Memory B cell (primary cell): ENCODE data around the gene VAV1.
A peak's percentile ranks its signal among the peaks of the same experiment; 100 is the strongest.
"Not testable (repeated sequence)": the region's sequence is repeated elsewhere in the genome, so short reads cannot be mapped to it uniquely, and the experiment has no call there.

Source experiments
- ATAC-seq: fragments of 150-1000 bp; cut with Tn5 transposase; 2 replicates; pipeline ENCODE4 v1.10.0; 2021; ENCODE audit warnings: low read depth, mild to moderate bottlenecking, moderate library complexity
- DNase-seq, 2 donors: peaks; one replicate each; pipeline ENCODE4 v3.0.0; 2022; ENCODE audit warnings: low spot score in 2 of 2
- H3K27ac Mint-ChIP-seq: one replicate; pipeline ENCODE4 v1.8.0; 2022; ENCODE audit warnings: mild to moderate bottlenecking, moderate library complexity, mixed read lengths
- H3K27me3 Mint-ChIP-seq: one replicate; pipeline ENCODE4 v1.8.0; 2022; ENCODE audit warnings: mixed read lengths
- H3K36me3 Mint-ChIP-seq: one replicate; pipeline ENCODE4 v1.8.0; 2022; ENCODE audit warnings: mild to moderate bottlenecking, mixed read lengths
- H3K4me1 Mint-ChIP-seq: one replicate; pipeline ENCODE4 v1.8.0; 2022; ENCODE audit warnings: mixed read lengths
- H3K4me3 Mint-ChIP-seq: one replicate; pipeline ENCODE4 v1.8.0; 2022; ENCODE audit warnings: mild to moderate bottlenecking, moderate library complexity, mixed read lengths
- H3K9me3 Mint-ChIP-seq: one replicate; pipeline ENCODE4 v1.8.0; 2022; ENCODE audit warnings: mixed read lengths

The VAV1 gene

GRCh38 chr19:6862673-6863078, 90.2 kb downstream of the VAV1 start:
- Mint-ChIP-seq H3K27ac (peak overlapping the region; percentile 92), H3K27me3 (peaks cover 7% of the 10 kb centered on the region), H3K9me3 (no peaks in the 10 kb centered on the region), H3K4me3 (peak overlapping the region; percentile 72), H3K36me3 (no peaks in the 10 kb centered on the region), H3K4me1 (peaks cover 10% of the 10 kb centered on the region)
- DNase-seq = peak; percentile 87
- peak; percentile 79 for ATAC-seq

- no peaks in the 10 kb centered on the region for H3K36me3 Mint-ChIP-seq
- no peak overlapping the region for H3K27ac Mint-ChIP-seq
- peaks cover 10% of the 10 kb centered on the region for H3K27me3 Mint-ChIP-seq
- H3K9me3 Mint-ChIP-seq = no peaks in the 10 kb centered on the region
- ATAC-seq (no peak), DNase-seq (no peak)
- peaks cover 10% of the 10 kb centered on the region for H3K4me1 Mint-ChIP-seq
- no peak overlapping the region for H3K4me3 Mint-ChIP-seq
These were observed 91.9 kb downstream of the VAV1 start for GRCh38 chr19:6864325-6864940.

- peaks cover 10% of the 10 kb centered on the region for H3K4me1 Mint-ChIP-seq
- no peak for ATAC-seq
- no peak overlapping the region for H3K27ac Mint-ChIP-seq
- H3K4me3 Mint-ChIP-seq = no peak overlapping the region
- H3K27me3 Mint-ChIP-seq = peaks cover 10% of the 10 kb centered on the region
- no peaks in the 10 kb centered on the region for H3K36me3 Mint-ChIP-seq
- no peaks in the 10 kb centered on the region for H3K9me3 Mint-ChIP-seq
- no peak for DNase-seq
These were observed 93.3 kb downstream of the VAV1 start for GRCh38 chr19:6865849-6866248.

GRCh38 chr19:6866741-6867151, 94.2 kb downstream of the VAV1 start:
- H3K36me3 Mint-ChIP-seq = peaks cover 2% of the 10 kb centered on the region
- DNase-seq (no peak), ATAC-seq (no peak)
- H3K4me3 Mint-ChIP-seq = no peak overlapping the region
- H3K27me3 Mint-ChIP-seq = peaks cover 10% of the 10 kb centered on the region
- H3K9me3 Mint-ChIP-seq = no peaks in the 10 kb centered on the region
- H3K27ac Mint-ChIP-seq = no peak overlapping the region
- H3K4me1 Mint-ChIP-seq = peaks cover 10% of the 10 kb centered on the region

GRCh38 chr19:6868351-6868750, 95.8 kb downstream of the VAV1 start:
- no peak for DNase-seq
- Mint-ChIP-seq H3K36me3 (peaks cover 5% of the 10 kb centered on the region), H3K4me1 (peaks cover 3% of the 10 kb centered on the region), H3K9me3 (no peaks in the 10 kb centered on the region), H3K27me3 (peaks cover 12% of the 10 kb centered on the region), H3K4me3 (no peak overlapping the region), H3K27ac (no peak overlapping the region)
- ATAC-seq = no peak

GRCh38 chr19:6869151-6869882, 96.8 kb downstream of the VAV1 start:
- not testable (repeated sequence) for ATAC-seq

GRCh38 chr19:6873708-6874431, 101.4 kb downstream of the VAV1 start:
- Mint-ChIP-seq H3K27ac (no peak overlapping the region), H3K27me3 (peaks cover 15% of the 10 kb centered on the region), H3K4me1 (no peaks in the 10 kb centered on the region), H3K36me3 (peaks cover 7% of the 10 kb centered on the region), H3K4me3 (no peak overlapping the region), H3K9me3 (no peaks in the 10 kb centered on the region)
- DNase-seq = no peak
- no peak for ATAC-seq

More at GRCh38 chr19:6869151-6869882, 96.8 kb downstream of the VAV1 start:
- H3K27ac Mint-ChIP-seq, H3K36me3 Mint-ChIP-seq, H3K4me3 Mint-ChIP-seq, DNase-seq, H3K4me1 Mint-ChIP-seq, H3K9me3 Mint-ChIP-seq: not testable (repeated sequence)
- H3K27me3 Mint-ChIP-seq = peaks cover 11% of the 10 kb centered on the region

- Mint-ChIP-seq H3K4me1 (no peaks in the 10 kb centered on the region), H3K4me3 (no peak overlapping the region), H3K9me3 (peaks cover 3% of the 10 kb centered on the region), H3K27me3 (peaks cover 18% of the 10 kb centered on the region), H3K27ac (no peak overlapping the region), H3K36me3 (peaks cover 7% of the 10 kb centered on the region)
- ATAC-seq = no peak
- no peak for DNase-seq
These were observed 102.7 kb downstream of the VAV1 start for GRCh38 chr19:6875218-6875617.

GRCh38 chr19:6876748-6877147, 104.2 kb downstream of the VAV1 start:
- peaks cover 3% of the 10 kb centered on the region for H3K9me3 Mint-ChIP-seq
- no peak for DNase-seq
- peaks cover 4% of the 10 kb centered on the region for H3K36me3 Mint-ChIP-seq
- H3K4me3 Mint-ChIP-seq = no peak overlapping the region
- ATAC-seq = no peak
- no peaks in the 10 kb centered on the region for H3K4me1 Mint-ChIP-seq
- H3K27ac Mint-ChIP-seq = no peak overlapping the region
- peaks cover 22% of the 10 kb centered on the region for H3K27me3 Mint-ChIP-seq

GRCh38 chr19:6877766-6878165, 105.3 kb downstream of the VAV1 start:
- H3K36me3 Mint-ChIP-seq = peaks cover 2% of the 10 kb centered on the region
- ATAC-seq (no peak), DNase-seq (no peak)
- peaks cover 3% of the 10 kb centered on the region for H3K9me3 Mint-ChIP-seq
- H3K4me3 Mint-ChIP-seq = no peak overlapping the region
- peaks cover 20% of the 10 kb centered on the region for H3K27me3 Mint-ChIP-seq
- no peak overlapping the region for H3K27ac Mint-ChIP-seq
- H3K4me1 Mint-ChIP-seq = no peaks in the 10 kb centered on the region

- DNase-seq (no peak), ATAC-seq (no peak)
- peaks cover 10% of the 10 kb centered on the region for H3K27me3 Mint-ChIP-seq
- H3K36me3 Mint-ChIP-seq = peaks cover 4% of the 10 kb centered on the region
- peaks cover 2% of the 10 kb centered on the region for H3K4me1 Mint-ChIP-seq
- H3K9me3 Mint-ChIP-seq = peaks cover 7% of the 10 kb centered on the region
- no peak overlapping the region for H3K27ac Mint-ChIP-seq
- H3K4me3 Mint-ChIP-seq = no peak overlapping the region
These were observed 113.9 kb downstream of the VAV1 start for GRCh38 chr19:6886277-6886897.

- no peak for ATAC-seq
- Mint-ChIP-seq H3K36me3 (peaks cover 4% of the 10 kb centered on the region), H3K27ac (no peak within 1 kb of the TSS), H3K4me3 (no peak within 1 kb of the TSS), H3K4me1 (peaks cover 10% of the 10 kb centered on the region), H3K9me3 (peaks cover 7% of the 10 kb centered on the region), H3K27me3 (peaks cover 10% of the 10 kb centered on the region)
- no peak for DNase-seq
These were observed 114.8 kb downstream of the VAV1 start, which contains the start of gene ADGRE1 for GRCh38 chr19:6887316-6887715. ADGRE1 (plus strand) TSS chr19:6887579; CDS start chr19:6887609, 30 bp downstream.

GRCh38 chr19:6888967-6889366, 116.5 kb downstream of the VAV1 start:
- Mint-ChIP-seq H3K27ac (no peak overlapping the region), H3K27me3 (peaks cover 10% of the 10 kb centered on the region), H3K36me3 (peaks cover 4% of the 10 kb centered on the region), H3K4me3 (no peak overlapping the region), H3K9me3 (peaks cover 9% of the 10 kb centered on the region), H3K4me1 (peaks cover 15% of the 10 kb centered on the region)
- DNase-seq = no peak
- no peak for ATAC-seq

GRCh38 chr19:6890401-6890913, 117.9 kb downstream of the VAV1 start:
- peaks cover 4% of the 10 kb centered on the region for H3K36me3 Mint-ChIP-seq
- no peak for ATAC-seq
- no peak for DNase-seq
- no peak overlapping the region for H3K4me3 Mint-ChIP-seq
- no peak overlapping the region for H3K27ac Mint-ChIP-seq
- H3K4me1 Mint-ChIP-seq = peaks cover 15% of the 10 kb centered on the region
- H3K9me3 Mint-ChIP-seq = peaks cover 17% of the 10 kb centered on the region
- H3K27me3 Mint-ChIP-seq = peaks cover 21% of the 10 kb centered on the region
